Fibroblast of mammary gland (primary cell): ENCODE results near the gene TBC1D17.

Experiments
- DNase-seq: peaks from one replicate; pipeline ENCODE4 v3.0.0-alpha.2; 2010; ENCODE audit warnings: low read depth
- H3K4me3 ChIP-seq: 2 replicates; pipeline ENCODE4 v1.5.1; 2011; ENCODE audit warnings: low read depth, mild to moderate bottlenecking, low read length, moderate library complexity; ENCODE audit not compliant: control insufficient read depth
- TF ChIP-seq, protein P1 (sequence below): conservative IDR thresholded peaks from 2 replicates; pipeline ENCODE4 v1.5.1; 2011; ENCODE audit warnings: low read depth, low read length, inconsistent platforms; ENCODE audit not compliant: control insufficient read depth, insufficient read depth

TBC1D17 gene

DNA sequence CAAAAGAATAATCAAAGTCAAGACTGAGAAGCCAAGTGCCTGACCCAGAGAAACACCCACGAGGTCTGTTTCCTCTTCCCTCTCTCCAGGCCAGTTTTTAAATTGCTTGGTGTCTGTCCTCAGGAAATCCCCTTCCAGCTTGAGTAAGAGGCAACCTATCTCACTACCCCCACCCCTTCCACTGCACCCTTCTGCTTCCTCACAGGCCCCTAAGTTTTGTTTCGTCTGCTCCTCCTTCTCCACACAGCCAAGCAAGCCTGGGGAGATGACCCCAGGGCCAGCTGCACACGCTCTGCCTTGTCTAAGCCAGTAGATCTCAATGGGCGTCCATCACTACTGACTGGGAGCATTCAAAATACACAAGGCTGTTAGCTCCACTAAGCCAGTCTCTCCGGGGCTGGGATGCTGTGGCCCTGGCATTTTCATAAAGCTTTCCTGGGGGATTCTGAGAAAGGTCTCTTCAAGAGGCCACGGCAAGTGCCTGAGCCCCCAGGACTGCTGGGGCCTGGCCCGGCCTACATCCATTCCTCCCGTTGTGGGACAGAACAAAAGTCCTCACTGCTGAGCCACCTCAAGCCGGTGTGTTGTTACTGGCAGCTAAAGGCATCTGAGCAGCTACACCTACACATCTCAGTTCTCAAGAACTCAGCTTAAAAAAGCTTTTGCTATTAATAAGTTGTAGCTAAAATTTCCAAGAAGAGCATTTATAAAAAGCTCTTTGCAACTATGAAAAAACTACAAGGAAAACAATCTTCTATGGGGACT lies 34.1 kb downstream of the TBC1D17 start:
- TF ChIP-seq, protein P1, sequence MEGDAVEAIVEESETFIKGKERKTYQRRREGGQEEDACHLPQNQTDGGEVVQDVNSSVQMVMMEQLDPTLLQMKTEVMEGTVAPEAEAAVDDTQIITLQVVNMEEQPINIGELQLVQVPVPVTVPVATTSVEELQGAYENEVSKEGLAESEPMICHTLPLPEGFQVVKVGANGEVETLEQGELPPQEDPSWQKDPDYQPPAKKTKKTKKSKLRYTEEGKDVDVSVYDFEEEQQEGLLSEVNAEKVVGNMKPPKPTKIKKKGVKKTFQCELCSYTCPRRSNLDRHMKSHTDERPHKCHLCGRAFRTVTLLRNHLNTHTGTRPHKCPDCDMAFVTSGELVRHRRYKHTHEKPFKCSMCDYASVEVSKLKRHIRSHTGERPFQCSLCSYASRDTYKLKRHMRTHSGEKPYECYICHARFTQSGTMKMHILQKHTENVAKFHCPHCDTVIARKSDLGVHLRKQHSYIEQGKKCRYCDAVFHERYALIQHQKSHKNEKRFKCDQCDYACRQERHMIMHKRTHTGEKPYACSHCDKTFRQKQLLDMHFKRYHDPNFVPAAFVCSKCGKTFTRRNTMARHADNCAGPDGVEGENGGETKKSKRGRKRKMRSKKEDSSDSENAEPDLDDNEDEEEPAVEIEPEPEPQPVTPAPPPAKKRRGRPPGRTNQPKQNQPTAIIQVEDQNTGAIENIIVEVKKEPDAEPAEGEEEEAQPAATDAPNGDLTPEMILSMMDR = no peak
- H3K4me3 ChIP-seq = no peak overlapping the region
- DNase-seq = no peak

DNA sequence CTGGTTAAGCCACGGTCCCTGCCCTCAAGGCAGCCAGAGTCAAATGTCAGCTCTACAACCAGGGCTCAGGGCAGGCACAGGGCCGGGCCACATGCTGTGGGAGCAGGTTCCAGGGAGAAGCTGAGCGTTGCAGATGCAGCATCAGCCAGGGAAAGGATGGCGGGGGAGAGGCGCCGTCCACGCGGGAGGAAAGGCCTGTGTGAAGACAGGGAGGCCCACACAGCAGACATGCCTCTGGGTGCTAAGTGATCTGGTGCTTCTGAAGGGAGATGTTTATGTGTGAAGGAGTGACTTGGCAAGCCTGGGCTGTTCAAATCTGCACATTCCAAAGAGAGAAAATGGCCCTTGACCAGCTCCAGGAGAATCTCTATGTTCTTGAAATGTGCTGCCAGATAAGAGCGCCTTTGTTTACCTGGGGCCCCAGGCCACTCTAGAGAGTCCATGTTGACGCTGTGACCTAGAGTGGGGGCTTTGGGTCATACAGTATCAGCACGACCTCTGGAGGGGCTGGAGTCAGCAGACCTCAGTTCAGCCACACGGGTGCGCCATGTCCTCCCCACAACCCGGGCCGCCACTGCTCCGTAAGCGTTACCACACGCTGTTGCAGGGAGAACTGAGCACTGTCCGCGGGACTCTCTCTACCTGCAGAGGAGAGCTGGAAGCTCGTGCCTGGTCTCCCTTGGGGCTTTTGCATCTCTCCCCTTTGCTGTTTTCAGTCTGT lies 35.6 kb downstream of the TBC1D17 start:
- DNase-seq = no peak
- TF ChIP-seq, protein P1 = no peak
- H3K4me3 ChIP-seq = no peak overlapping the region

DNA sequence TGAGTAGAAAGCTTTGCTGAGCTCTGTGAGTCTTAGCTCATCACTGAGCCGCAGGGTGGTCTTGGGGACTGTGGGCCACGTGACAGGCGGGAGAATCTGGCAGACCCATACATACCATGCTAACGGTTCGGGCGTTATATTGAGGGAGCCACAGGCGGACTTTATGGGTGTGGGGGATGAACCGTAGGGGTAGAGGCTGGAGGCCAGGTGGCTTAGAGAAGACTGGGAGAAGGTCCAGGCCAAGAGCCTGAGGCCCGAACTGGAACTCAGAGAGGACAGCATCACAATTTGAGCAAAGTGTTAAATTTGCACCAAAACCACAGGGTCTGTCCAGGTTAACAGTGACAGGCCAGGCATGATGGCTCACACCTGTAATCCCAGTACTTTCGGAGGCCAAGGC lies 36.2 kb downstream of the TBC1D17 start:
- H3K4me3 ChIP-seq = no peak overlapping the region
- TF ChIP-seq, protein P1 = no peak
- no peak for DNase-seq

DNA sequence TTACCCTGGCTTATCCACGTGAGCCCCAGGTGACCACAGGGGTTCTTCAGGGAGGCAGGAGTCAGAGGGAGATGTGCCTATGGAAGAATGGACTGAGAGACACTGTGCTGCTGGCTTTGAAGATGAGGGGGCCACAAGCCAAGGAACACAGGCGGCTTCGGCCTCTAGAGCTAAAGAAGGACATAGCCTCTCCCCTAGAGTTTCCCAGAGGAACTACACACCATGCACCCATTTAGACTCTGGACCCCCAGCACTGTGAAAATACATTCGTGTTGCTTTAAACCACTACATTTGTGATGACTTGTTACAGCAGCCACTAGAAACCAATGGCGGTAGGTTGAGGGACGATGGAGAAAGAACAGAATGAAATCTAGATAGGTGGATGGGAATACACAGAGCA lies 37.8 kb downstream of the TBC1D17 start:
- TF ChIP-seq, protein P1 = no peak
- no peak for DNase-seq
- no peak overlapping the region for H3K4me3 ChIP-seq

DNA sequence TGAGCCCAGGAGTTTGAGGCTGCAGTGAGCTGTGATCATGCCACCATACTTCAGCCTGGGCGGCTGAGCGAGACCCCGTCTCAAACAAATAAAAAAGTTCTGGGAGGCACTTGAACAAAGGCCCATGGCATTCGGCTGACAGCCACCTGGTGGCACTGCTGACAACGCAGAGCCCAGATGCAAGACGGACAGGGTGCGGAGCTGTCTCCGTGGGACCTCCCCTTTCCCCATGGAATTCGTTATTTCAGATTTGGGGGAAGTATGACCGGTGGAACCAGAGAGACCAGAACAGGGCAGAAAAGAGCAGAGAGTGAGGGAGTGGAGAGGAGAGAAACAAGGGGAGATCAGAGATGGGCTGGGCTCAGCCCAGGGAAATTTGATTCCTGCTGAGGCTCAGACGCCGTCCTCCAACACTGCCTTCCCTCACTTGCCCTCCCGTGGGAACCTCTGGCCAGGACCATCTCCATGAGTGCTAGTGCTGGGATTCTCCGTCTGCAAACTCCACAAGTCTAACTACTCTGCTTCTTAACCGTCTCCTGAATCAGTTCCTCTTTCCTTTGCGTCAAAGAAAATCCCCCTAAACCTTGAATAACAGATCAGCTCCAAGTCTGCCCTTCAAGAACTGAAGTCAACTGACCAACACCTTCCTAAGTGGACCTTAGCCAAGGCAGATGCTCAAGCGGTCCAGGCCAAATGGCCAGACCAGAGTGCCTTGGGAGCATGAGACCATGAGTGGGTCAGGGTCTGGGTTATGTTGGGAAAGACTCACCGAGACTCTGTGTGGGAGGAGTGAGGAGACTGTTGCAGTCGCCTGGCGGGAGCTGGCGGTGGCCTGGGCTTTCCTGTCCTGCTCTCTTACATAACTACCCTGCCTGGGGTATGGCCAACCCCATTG lies 39.6 kb downstream of the TBC1D17 start:
- no peak overlapping the region for H3K4me3 ChIP-seq
- TF ChIP-seq, protein P1 = no peak
- peak; percentile 19 for DNase-seq

DNA sequence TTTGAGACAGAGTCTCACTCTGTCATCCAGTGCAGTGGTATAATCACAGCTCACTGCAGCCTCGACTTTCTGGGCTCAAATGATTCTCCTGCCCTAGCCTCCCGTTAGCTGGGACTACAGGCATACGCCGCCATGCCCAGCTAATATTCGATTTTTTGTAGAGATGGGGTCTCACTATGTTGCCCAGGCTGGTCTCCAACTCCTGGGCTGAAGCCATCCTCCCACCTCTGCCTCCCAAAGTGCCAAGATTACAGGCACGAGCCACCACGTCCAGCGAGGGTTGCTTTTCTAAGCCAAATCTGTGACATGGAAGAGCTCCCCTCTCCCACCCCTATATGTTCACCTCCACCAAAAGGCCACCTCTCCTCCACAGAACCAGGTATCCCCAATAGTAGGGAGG lies 40.6 kb downstream of the TBC1D17 start:
- TF ChIP-seq, protein P1 = no peak

More for the DNA sequence above, 40.6 kb downstream of the TBC1D17 start:
- no peak for DNase-seq
- no peak overlapping the region for H3K4me3 ChIP-seq
